GM13976 (cell line): ENCODE measurements around the gene AUTS2.

Source experiments
- DNase-seq: peaks from one replicate; pipeline ENCODE4 v3.0.0; 2012; ENCODE audit warnings: low spot score
- in situ Hi-C: fragments of 300-500 bp; cut with MboI; formaldehyde crosslinking; loops from one replicate; pipeline ENCODE4 v1.12.0; 2022; ENCODE audit warnings: low sequenced_read_pairs, mixed read lengths, inconsistent platforms; ENCODE audit not compliant: unreplicated experiment
- TF ChIP-seq, protein P1 (sequence below): IDR thresholded peaks from 2 replicates; pipeline ENCODE4 v1.5.1; 2012; ENCODE audit warnings: borderline replicate concordance, mild to moderate bottlenecking; ENCODE audit not compliant: insufficient read depth; ENCODE audit errors: extremely low read depth, missing control alignments, control extremely low read depth

AUTS2 gene

DNA sequence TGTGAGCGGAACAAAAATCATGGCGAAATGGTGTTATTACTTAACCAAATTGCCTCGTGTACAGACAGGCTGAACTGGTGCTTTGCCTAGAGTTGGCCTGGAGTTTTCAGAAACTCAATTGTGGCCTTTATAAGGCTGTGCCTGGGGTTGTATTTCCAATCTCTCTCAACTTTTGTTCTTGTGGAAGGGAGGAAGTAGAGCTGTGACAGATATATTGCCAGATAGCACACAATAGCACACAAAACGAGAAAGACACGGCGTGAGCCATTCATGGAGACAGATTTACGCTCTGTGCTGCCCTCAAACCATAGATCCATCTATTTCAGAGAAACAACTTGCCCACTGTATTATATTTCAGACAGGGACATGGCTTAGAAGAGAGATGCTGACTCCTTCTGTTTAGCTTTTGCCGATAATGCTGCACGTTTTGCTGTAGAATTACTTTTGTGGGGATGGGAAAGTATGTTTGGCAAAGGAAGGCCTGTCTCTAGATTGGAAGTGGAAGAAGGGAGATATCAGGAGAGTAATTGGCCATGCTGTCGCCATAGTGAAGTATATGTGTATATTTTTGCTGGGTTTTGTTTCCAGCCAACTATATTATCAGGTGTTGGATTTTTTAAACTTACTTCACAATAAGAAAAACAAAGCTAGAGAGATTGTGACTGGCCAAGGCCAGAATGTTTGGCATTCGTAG is 80.4 kb downstream of the AUTS2 start:
- TF ChIP-seq, protein P1, sequence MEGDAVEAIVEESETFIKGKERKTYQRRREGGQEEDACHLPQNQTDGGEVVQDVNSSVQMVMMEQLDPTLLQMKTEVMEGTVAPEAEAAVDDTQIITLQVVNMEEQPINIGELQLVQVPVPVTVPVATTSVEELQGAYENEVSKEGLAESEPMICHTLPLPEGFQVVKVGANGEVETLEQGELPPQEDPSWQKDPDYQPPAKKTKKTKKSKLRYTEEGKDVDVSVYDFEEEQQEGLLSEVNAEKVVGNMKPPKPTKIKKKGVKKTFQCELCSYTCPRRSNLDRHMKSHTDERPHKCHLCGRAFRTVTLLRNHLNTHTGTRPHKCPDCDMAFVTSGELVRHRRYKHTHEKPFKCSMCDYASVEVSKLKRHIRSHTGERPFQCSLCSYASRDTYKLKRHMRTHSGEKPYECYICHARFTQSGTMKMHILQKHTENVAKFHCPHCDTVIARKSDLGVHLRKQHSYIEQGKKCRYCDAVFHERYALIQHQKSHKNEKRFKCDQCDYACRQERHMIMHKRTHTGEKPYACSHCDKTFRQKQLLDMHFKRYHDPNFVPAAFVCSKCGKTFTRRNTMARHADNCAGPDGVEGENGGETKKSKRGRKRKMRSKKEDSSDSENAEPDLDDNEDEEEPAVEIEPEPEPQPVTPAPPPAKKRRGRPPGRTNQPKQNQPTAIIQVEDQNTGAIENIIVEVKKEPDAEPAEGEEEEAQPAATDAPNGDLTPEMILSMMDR = no peak
- in situ Hi-C loops = no loop called here
- DNase-seq = no peak

- TF ChIP-seq, protein P1 = no peak
- in situ Hi-C loops = no loop called here
These were observed 82.9 kb downstream of the AUTS2 start for GRCh38 chr7:69681181-69681580.

GRCh38 chr7:69682518-69682917 is 84.2 kb downstream of the AUTS2 start:
- DNase-seq = no peak
- TF ChIP-seq, protein P1 = no peak
- in situ Hi-C loops = no loop called here

More at GRCh38 chr7:69681181-69681580, 82.9 kb downstream of the AUTS2 start:
- DNase-seq = no peak

- no peak for DNase-seq
- in situ Hi-C loops = no loop called here
- TF ChIP-seq, protein P1 = no peak
These were observed 84.7 kb downstream of the AUTS2 start for GRCh38 chr7:69683002-69683401.

GRCh38 chr7:69684369-69685292 is 86.4 kb downstream of the AUTS2 start:
- TF ChIP-seq, protein P1 = no peak
- no peak for DNase-seq
- in situ Hi-C loops = no loop called here

- TF ChIP-seq, protein P1 = no peak
- in situ Hi-C loops = no loop called here
- DNase-seq = no peak
These were observed 87.0 kb downstream of the AUTS2 start for GRCh38 chr7:69685293-69685631.
